NOMO-1 treated with dmso at 0.1 percent for 144 hours (cell line): Measurements from ENCODE around the gene ITGA7.

ENCODE experiments used
- DNase-seq: peaks from one replicate; lab custom pipeline; 2025; ENCODE audit not compliant: unreplicated experiment; lab: John Stamatoyannopoulos, UW

The ITGA7 gene

DNA sequence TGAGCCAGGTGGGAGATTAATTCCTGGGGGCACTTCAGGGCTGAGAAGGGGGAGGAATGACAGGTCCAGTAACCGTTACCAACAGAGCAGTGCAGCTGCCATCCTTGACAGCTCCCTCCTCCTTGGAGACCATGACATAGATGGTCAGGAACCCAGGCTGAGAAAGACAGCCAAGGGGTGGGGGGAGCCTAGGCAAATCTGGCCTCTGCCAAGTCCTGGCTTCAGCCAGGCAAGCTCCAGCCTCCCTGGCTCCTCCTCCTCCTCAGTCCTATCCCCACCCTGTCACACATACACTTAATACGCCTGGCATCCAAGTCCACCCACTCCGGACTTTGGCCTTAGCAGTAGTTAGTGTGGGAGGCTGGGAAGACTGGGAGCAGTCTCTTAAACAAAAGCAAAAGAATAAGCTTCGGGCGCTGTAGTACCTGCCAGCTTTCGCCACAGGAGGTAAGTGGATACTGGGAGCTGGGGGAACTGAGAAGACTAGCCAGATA lies 12.4 kb upstream of the ITGA7 start, which contains the start of gene RDH5:
TSS of gene RDH5 (plus strand) at position 323 of the 494 bp plus-strand sequence. CDS start 792 bp downstream, outside the sequence.
- DNase-seq, result no peak

DNA sequence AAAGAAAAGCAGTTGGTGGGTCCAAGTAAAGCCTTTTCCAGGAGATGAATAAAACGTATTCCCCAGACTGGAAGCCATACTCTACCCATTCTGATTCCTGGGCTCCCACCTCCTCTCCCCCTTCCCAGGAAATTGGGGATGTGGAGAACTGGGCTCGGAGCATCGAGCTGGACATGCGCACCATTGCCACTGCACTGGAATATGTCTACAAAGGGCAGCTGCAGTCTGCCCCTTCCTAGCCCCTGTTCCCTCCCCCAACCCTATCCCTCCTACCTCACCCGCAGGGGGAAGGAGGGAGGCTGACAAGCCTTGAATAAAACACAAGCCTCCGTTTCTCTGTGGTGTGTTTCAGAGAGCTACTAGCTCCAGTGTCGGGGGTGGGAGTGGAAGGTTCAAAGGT lies 11.7 kb upstream of the ITGA7 start:
- DNase-seq, result no peak

DNA sequence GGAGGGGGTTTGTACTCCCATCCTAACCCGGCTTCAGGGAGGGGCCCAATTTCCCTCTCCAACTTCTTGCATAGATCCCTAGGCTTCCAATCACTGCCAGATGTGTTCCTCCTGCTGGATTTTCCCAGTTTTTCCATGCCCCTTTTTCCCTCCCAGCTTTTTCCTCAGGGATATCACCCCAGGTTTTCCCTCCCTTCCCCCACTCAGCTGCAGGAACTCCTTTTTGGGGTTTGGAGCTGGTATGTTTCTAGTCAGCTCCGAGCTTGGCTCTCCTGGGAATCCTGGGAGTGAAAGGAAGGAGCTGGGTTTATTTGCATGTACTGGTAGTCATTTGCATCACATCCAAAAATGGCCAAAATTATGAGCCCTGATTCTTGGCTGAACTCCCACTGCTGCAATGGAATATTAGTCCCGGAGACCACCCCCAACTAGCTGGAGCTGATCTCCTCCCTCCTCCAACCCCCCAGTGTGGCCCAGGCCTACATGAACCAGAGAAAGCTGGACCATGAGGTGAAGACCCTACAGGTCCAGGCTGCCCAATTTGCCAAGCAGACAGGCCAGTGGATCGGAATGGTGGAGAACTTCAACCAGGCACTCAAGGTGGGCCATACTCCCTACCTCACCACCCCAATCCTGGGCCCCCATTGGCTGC lies 11.0 kb upstream of the ITGA7 start:
- DNase-seq, result no peak

DNA sequence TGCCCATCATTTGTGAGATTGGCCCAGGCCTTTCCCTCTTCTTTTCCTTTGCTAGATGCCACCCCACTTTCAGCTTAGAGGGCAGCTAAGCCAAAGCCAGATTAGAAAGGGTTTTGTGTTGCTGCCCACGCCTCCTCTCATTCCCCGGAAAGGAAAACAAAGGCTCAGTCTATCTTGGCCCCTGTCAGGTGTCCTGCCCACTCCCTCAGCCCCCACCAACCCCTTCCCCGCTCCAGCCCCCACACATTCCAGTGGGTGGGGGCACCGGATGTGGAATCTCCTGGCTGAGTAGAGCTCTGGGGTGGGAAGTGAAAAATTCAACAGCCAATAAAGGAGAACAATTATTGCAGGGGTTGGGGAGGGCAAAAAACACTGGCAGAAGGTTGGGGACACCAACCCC lies 10.3 kb upstream of the ITGA7 start:
- no peak for DNase-seq

DNA sequence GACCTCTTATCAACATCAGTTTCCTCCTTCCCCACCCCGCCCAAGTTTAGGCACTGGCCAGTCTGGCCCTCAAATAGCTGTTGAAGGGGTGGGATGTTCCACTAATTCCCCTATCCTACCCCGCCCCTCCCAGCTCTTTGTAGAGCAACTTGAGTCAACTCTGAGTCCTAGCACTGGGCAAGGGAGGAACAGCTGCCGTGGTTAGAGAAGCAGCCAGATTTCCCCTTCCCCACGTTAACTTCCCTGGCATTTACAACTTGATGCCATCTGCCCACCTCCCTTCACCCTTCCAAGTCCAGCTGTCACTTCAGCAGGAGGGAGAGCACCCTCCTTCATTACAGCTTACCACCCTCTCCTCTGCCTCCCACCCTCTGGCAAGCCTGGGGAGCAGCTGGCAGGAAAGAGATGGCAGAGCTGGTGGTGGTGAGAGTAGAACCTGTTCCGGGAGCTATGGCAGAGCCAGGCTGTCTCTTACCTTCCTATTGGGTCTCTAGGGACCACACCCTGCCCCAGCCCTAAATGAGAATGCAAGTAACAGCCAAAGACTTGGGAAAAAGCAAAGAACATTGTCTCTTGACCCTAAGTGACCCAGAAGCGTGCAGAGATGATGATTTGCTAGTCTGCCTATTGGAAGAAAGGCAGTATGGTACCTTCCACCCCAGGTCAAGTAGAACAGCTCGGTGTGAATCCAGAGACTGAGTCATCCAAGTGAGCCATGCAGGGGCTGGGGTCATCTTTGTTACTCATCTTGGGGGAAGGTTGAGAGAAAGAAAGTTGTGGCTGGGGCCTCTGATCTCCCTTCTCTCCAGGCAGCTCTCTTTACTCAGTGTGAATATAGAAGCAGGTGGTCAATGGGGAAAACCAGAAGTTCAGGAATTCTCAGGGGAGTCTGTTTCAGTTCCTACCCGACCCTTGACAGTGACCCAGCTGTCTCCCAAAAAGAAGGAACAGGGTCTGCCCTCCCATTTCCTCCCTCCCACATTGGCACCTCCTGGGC lies 9.6 kb upstream of the ITGA7 start:
- no peak for DNase-seq

DNA sequence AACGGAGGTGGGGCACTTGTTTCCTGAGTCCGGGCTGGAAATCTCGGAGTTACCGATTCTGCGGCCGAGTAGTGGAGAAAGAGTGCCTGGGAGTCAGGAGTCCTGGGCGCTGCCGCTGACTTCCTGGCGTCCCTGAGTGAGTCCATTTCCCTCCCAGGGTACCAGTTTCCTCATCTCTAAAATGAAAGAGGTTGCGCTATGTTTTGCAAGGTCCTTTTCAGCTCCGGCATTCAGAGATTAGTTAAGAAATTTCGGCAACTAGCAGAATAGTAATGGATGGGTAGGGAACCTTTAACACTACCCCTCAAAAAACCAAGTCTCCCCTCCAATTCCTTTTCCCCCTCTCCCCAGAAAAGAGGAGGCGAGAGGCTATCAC lies 8.9 kb upstream of the ITGA7 start:
- peak; percentile 70 for DNase-seq

DNA sequence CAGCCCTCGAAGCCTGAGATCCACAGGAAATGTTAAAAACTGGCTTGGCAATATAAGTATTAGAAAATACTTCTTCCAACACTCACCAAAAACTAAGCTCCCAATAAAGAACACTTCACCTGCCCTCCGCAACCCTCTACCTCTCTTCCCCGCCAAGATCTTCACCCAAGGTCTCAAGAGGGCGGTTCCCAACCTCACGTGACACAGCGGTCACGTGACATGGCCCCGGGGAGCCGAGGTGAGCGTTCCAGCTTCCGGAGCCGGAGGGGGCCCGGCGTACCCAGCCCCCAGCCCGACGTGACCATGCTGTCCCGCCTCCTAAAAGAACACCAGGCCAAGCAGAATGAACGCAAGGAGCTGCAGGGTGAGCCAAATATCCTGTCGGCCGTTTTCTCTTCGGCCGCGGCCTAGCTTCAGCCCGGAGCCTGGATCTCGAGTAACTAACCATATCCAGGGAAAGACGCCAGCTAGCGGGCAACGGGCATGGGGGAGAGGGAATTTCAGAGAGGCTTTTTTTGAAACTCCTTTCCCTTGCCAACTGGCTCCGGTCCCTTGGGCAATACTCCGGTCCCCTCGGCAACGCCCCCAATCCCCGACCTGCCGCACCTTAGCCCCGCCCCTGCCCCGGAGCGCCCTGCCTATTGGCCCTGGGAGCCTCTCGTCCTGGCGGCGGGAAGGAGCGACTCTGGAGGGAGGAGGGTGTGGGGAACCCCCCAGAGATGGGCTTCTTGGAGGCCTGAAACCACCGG lies 8.3 kb upstream of the ITGA7 start, which contains the start of gene BLOC1S1:
TSS of gene BLOC1S1 (plus strand) at position 214 of the 749 bp plus-strand sequence. CDS start at position 220, 6 bp downstream.
- peak; percentile 87 for DNase-seq

DNA sequence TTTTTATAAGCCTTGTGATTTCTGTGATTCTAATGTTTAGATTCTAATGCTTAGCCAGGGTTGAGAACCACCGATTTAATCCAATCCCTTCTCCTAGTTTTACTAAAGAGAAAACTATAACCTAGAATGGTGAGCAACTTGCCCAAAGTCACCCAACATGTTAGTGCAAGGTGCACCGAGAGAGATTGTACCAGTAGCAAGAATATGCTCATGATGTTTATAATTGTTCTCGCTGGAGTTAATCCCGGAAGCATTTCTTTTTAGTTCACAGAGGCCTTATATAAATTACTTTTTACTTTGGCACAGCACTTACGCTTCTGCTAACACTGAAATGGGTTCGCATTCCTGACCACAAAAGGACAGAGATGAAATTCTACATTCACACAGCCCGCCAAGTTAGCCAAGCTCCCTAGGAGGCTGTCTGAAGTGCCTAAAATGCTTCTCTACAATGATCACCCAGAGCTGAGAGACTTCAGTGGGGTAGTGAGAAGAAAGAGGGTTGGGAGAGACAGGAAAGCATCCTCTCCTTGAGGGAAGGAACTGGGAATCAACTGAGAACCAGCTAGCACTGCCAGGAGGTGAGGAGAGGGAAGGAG lies 7.6 kb upstream of the ITGA7 start:
- DNase-seq, result no peak

DNA sequence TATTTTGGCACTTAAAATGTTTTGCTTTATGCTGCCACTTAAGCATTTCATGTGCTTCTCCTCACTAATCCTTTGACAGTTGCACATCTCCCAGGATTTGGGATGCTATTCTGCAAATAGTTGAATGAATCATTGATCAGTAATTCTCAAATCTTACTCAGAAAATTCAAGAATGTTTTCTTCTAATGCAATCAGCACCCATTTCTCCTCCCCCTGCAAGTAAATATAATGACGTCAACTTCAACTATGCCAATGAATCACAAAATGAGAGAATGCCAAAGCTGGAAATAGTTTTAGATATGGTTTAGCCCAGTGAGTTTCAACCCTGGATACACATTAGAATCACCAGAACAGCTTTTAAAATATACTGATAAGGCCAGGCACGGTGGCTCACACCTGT lies 6.0 kb upstream of the ITGA7 start:
- DNase-seq, result no peak

DNA sequence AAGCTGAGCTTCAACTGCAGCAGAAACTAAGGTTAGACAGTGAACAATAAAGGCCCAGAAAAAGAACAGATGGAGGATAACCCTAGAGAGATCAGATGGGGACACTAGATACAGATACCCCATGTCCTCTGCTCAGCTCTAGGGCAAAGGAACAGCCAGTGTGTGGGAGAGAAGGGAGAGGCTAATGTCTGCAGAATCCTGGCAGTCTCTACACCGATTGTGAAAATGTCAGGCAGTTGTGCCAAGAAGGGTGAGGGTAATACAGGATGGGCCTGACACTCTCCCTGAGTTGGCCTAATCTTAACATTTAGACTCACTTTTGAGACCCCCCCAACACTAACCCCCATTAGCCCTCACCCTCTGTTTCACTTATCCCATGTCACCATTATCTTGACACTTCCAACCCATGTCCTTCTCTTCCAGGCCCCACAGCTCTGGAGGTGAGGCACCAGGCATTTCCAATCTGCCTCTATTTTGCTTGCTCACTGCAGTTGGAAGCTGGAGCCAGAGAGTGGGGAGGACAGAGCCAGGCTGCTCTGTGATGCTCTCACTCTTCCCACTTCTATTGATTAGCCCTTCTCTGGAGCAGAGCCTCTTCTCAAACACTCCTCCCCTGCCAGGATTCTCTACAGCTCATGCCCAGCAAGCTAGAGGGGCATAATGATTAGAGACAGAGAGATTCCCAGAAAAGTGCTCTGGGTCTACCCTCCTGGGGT lies 5.2 kb upstream of the ITGA7 start:
- DNase-seq, result no peak

DNA sequence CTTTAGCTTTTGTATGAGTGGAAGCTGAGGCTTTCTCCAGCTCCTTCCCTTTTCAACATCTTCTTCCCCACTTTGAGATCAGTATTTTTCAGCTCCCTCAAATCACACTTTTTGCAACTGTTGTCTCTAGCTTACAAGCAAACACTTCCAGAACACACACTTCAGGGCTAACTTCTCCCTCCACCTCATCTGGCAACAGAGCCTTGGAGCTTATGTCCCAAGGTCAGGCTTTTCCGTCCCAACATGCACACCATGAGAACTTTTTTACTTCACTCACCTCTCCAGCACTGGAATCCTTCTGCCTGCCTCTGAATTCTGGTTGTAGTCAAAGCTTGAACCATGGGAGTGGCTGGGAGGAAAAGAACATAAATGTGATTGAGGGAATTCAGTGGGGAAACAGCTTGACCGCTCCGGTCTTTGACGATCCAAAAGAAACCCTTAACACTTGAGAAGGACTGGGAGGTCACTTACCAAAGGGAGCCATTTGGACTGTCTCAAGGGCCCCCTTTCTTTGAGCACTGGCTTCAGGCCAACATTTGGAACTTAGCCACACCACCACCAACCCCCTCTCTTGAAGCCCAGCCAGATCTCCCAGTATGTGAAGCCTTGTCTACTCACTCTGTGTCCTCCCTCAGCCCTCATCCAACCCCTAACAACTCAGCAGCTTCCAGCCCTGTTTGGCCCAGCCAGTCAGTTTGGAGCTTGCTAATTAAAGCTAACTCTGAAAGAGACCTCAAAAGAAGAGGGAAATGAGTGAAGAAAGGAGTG lies 4.3 kb upstream of the ITGA7 start:
- no peak for DNase-seq

DNA sequence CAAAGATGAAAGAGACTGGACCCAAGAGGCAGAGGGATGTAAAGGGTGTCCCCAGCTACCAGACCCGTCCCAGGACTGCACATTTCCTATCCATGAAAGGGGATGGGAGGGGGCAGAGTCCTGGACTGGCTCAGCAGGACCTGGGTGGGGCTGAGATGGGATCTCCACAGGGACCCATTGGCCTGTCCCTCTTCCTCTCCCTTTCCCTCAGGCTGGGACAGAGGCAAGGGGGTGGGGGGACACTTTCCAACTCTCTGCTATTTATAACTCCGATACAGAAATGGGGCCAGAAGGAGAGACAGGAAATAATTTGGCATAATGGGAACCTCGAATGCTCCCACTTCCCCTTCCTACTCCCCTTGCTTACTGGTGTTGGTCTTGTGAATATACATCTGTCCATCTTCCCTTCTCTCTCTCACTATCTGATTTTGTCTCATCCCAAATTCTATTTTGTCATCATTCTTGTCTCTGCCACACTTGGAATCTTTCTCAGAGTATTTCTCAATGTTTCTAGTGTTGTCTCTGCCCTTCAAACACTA lies 1.1 kb upstream of the ITGA7 start:
- no peak for DNase-seq

DNA sequence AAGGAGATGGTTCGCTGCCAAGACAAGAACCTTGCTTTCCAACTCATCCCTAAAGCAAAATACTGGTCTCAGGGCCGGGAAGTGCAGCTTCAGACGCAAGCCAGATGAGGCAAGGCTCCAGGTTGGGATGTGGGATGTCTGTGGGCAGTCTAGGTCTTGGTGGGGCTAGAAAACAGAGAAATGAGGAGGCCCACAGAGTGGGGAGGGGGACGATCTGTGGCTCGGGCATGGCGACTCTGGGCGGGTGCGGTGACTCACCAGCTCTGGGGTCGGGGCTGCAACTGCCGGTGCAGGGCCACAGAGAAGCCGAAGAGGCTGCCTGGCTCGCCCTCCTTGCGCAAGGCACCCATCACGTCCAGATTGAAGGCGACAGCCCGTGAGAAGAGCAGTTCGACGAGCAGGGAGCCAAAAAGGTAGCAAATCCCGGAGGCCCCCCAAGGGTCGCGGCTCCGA lies 459 bp downstream of the ITGA7 start:
- peak; percentile 44 for DNase-seq

DNA sequence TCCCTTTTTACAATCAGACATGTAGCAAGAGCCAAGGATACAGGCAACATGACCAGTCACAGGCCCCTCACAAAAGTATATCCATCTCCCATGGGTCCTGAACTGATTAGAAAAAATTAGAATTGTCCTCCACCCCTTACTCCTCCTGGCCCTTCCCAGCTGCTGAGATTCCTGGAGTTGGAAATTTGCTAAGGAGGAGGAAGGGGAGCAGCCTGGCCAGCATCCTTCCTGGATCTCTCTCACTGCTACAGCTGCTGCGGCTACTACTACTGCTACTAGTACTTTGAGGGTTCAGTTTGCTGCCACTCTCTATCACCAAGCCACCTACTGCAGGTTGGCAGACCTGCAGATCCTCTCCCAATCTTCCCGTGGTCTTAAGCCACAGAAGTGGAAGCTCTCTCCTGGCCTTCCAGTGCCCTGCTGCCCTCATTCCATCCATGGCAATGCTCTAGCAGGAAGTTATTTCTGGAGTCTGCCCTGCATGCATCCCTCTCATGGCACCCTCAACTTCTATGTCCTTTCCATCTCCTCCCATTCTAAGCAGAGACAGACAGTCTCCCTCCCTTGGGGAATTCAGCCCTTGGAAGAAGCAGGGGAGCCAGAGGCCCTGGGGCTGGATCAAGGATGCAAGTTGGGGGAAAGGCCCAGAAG lies 1.0 kb downstream of the ITGA7 start:
- no peak for DNase-seq

DNA sequence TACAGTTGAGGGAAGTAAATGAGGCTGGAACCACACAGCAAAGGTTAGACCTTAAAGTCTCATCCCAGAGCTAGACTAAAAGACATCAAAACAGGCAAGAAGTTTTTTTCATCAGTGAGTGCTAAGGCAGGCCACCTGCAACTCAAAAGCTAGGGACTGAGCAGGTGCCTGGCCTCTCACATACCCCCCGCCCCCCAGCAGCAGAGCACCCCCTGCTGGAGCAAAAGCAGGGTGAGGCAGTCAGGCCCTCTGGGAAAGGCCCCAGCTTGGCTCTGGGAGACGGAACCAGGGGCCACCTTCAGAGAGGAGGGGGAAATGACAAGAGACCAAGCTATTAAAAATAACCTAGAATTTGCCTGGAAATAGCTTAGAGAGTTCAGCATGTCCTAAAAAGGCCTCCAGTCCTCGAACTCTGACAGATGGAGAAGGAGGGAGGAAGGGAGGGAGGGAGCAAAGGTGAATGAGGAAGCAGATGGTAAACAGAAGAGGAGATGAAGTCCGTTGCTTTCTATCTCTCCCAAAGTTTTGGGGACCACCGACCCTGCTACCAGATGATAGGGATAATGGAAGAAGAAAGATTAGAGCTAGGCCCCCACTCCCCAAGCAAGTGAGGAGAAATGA lies 1.8 kb downstream of the ITGA7 start:
- no peak for DNase-seq

DNA sequence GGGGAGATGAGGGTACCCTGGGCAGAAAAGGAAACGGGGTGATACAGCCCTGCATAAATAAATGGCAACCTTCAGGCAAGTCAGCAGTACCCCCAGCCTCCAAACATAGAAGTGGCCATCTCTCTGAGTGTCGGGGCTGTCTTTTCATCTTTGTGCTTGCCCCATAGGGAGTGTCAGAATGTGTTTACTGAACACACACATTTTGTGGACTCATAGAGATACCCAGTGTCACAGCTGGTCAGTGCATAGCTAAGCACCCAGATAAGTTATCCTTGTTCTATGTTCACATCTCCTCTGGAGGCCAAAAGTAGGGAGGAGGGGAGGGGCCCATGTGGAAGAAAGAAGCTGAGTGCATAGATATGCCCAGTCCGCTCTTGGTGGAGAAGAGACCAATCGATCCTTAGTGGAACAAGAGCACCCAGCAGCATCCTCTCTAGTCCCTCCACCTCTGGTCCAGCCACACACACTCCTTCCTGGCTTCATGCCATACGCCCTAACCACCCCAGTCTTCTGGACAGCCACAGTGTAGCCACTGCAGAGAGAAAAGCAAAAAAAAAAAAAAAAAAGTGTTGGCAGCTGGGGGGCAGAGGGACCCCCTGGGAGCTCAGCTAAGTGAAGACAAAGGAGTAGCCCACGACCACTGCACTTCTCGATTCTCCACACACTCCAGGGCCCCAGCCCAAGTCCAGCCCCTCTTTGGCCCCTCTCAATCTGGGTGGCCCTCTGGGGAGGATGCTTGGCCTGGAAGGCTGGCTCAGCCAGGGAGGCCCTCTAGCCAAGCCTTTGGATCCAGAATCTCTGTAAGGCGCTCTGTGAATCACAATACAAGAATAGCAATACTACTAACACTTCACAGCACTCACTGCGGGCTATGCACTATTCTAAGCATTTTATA lies 2.6 kb downstream of the ITGA7 start:
- DNase-seq, result no peak
